GM19397 (cell line): ENCODE results near the gene CNTN1.

Source experiments
- ATAC-seq: cut with Tn5 transposase; IDR thresholded peaks from one replicate; pipeline ENCODE4 v1.9.1; 2021; ENCODE audit warnings: mild to moderate bottlenecking, moderate library complexity; ENCODE audit not compliant: unreplicated experiment

The CNTN1 gene

GRCh38 chr12:40691913-40692764, at the start of gene CNTN1:
TSS of gene CNTN1 (plus strand) at chr12:40692439.
- peak; percentile 83 for ATAC-seq

- ATAC-seq: no peak
These were observed 48.7 kb upstream of the CNTN1 start for GRCh38 chr12:40643506-40643905.

- no peak for ATAC-seq
These were observed 48.3 kb upstream of the CNTN1 start for GRCh38 chr12:40643976-40644375.

GRCh38 chr12:40644708-40645107, 47.5 kb upstream of the CNTN1 start:
- no peak for ATAC-seq

- ATAC-seq: no peak
These were observed 46.9 kb upstream of the CNTN1 start for GRCh38 chr12:40645361-40645760.

GRCh38 chr12:40646456-40646855, 45.8 kb upstream of the CNTN1 start:
- no peak for ATAC-seq

- no peak for ATAC-seq
These were observed 45.3 kb upstream of the CNTN1 start for GRCh38 chr12:40646911-40647310.

GRCh38 chr12:40647651-40648050, 44.6 kb upstream of the CNTN1 start:
- ATAC-seq: no peak

GRCh38 chr12:40648519-40648918, 43.7 kb upstream of the CNTN1 start:
- no peak for ATAC-seq

GRCh38 chr12:40650038-40650704, 42.1 kb upstream of the CNTN1 start:
- ATAC-seq: no peak

GRCh38 chr12:40655451-40655850, 36.8 kb upstream of the CNTN1 start:
- no peak for ATAC-seq

GRCh38 chr12:40662366-40662765, 29.9 kb upstream of the CNTN1 start:
- no peak for ATAC-seq

- ATAC-seq: no peak
These were observed 28.5 kb upstream of the CNTN1 start for GRCh38 chr12:40663781-40664180.

GRCh38 chr12:40668099-40668529, 24.1 kb upstream of the CNTN1 start:
- no peak for ATAC-seq

- no peak for ATAC-seq
These were observed 19.4 kb upstream of the CNTN1 start for GRCh38 chr12:40672741-40673271.

- no peak for ATAC-seq
These were observed 11.1 kb upstream of the CNTN1 start for GRCh38 chr12:40681148-40681547.

GRCh38 chr12:40684986-40685385, 7.3 kb upstream of the CNTN1 start:
- no peak for ATAC-seq

- ATAC-seq: no peak
These were observed 4.0 kb upstream of the CNTN1 start for GRCh38 chr12:40688085-40688725.

- ATAC-seq: no peak
These were observed 2.7 kb upstream of the CNTN1 start for GRCh38 chr12:40689576-40689975.

GRCh38 chr12:40692765-40693206, 547 bp downstream of the CNTN1 start:
- ATAC-seq: peak; percentile 29

GRCh38 chr12:40693207-40693821, 1.1 kb downstream of the CNTN1 start:
- ATAC-seq: no peak
